GM19328 (cell line): ENCODE data around the gene TMEFF1.

Experiments used
- ATAC-seq: cut with Tn5 transposase; IDR thresholded peaks from one replicate; pipeline ENCODE4 v1.9.1; 2021; ENCODE audit warnings: mild to moderate bottlenecking, moderate library complexity; ENCODE audit not compliant: unreplicated experiment

TMEFF1 gene

DNA sequence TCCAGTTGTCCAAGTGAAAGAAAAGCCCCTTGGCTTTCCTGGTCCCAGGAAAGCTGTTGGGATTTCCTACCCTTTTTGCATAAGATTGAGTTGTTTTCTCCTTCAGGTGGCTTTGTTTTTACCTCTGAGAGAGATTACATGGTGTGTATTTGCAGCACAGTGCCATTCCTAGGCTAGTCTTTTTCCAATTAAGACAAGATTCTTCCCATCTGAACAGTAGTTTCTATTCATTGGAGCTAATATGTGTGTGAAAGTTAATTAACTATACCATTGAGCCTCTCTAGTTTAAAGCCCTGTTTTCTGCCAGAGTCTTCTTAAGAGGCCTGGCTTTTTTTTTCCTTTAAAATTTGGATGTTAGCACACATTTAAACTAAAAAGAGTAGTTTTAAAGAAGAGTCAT, 25.9 kb upstream of the TMEFF1 start:
- no peak for ATAC-seq

DNA sequence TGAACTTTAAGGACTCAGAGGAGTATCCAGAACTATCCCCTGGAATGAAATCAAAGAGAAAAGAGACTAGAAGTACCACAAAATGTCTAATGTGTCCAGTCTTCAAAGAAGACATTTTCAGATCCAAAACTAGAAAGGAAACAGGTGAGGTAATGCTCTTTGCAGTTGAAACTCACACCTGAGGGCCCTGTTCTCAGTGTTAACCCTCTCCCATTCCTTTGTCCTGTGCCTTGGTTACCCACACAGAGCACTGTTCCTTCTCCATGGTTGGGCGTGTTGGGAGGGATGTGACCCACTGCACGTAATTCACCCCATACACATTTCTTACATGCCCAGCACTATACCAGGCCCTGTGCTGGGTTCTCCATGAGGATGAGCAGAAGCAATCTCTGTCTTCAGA, 24.7 kb upstream of the TMEFF1 start:
- no peak for ATAC-seq

DNA sequence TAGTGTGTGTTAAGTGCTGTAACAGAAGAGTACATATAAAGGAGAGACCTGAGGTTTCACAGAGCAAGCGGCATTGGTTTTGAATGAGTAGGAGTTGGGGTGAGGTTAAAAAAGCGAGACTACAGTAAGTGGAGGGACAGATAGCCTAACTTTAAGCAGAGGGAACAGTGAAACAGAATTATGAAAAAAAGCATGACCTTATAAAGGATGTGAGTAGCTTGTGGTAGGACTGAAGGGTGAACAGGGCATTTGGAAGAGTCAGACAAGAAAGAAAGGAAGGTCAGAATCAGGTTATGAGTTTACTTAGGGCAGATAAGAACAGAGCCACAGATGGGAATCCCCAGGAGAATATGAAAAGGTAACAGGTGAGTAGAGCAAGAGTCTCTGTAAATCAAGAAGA, 23.5 kb upstream of the TMEFF1 start:
- no peak for ATAC-seq

DNA sequence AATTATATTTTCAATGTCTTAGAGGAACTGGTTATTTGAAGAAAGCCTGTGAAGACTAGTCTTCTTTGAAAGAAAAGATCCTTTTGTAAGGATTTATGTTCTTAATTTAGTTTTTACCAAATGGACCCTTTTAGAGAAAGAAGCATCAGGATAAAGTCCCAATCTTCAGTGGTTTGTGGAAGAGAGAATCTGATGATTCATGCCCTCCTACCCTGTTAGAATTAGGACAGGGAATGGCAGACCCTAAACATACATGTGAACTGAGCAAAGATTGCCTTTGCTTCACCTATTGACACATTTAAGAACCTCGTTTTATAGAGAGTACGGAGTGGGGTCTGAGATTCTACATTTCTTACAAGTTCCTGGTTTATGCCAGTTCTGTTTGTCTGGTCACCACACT, 20.1 kb upstream of the TMEFF1 start:
- ATAC-seq, result no peak

DNA sequence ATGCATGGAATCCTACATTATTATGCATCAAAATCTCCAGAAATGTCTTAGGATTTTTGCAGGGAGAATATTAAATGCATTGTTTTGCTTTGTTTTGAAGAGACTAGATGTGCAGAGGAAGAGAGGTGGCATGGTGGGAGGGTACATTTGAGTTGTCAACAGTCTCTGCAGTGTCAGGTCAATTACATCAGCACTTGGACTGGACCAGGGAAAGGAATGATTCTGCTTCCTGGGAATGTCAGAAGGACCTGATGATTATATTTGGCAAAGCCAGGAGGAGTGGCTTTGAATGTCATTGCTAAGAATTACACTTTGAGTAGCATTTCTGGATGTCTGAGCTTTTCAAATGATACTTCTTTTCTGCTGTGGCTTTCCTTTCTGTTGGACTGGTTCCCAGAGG, 17.5 kb upstream of the TMEFF1 start:
- ATAC-seq, result no peak

DNA sequence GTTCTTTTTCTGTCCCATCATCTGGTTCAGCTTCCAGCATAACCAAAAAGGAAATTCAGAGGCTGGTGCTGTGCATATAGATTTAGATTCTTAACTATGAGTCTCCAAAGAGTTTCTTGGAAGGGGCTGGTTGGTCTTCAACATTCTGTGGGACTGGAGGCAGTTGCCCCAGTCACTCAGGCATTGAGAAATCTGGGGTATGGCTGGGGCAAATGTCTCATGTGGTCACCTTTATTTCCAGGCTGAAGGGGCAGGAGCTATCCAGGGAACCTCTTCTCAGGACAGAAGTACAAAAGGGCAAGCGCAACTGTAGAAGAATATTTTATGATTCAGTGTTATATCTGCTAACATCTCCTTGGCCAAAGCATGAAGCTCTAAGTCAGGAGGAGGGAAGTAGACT, 15.4 kb upstream of the TMEFF1 start:
- no peak for ATAC-seq

DNA sequence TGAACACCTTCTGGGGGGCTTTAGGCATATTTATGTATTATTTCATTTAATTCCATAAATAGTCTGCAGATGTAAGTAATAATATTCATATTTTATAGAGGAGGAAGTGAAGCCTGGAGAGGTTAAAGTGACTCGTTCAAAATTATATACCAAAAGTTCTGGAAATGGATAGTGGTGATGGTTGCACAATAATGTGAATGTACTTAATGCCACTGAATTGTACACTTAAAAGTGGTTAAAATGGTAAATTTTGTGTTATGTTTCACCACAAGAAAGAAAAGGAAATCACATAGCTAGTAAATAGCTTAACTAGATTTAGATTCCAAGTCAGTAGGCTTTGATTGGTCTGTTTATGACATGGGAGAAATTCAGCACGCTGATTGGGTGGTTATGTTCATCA, 13.0 kb upstream of the TMEFF1 start:
- no peak for ATAC-seq

DNA sequence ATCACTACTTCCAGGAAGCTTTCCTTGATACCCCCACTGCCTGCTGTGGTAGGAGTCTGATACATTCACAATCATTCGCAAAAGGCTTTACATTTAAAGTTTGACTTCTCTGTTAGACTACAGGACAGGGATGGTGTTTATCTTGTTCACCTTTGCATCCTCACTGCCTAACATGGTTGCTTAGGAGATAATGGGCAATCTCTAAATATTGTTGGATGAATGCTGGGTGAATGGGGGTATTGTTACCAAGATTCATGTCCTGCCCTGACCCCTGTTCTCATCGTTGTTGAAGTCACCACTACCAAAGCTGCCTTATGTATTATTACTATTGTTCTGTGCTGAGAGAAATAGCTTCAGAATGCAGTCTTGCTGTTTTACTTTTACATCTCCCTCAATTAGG, 7.7 kb upstream of the TMEFF1 start:
- ATAC-seq, result no peak

DNA sequence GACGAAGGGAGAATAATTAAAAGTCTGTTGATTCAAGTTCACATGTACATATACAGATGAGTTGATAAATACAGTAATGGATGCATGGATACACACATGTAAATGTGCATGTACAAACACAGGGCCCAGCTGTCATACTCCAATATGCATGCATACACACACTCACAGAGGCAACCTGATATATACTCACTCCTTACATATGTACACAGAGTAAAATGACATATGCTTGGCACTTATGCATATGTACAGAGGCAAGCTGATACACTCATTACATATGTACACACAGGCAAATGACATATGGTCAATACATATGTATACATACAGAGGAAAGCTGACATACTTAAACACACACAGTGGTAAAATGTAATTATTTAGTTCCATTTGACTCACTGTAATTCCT, 7.2 kb upstream of the TMEFF1 start:
- no peak for ATAC-seq

DNA sequence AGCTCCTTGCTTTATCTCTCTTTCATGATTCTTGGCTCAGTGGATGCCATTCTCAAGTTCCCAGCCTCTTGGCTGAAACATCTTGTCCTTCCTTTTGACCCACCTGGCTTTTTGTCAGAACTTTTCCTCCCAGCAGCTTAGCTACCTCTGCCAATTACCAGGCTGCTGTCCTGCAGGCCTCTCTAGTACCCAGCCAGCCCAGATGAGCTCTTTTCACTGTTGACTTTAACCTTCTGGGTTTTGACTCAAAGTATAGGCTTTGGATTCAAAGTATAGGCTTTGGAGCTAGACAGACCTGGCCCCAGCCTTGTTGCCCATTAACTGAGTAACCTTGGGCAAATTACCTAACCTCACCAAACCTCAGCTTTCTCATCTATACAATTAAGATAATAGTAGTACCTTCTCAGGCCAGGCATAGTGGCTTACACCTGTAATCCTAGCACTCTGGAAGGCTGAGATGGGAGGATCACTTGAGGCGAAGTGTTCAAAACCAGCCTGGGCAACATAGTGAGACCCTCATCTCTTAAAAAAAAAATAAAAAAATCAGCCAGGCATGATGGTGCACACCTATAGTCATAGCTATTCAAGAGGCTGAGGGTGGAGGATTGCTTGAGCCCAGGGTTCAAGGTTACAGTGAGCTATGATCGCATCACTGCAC, 6.6 kb upstream of the TMEFF1 start:
- ATAC-seq, result no peak

DNA sequence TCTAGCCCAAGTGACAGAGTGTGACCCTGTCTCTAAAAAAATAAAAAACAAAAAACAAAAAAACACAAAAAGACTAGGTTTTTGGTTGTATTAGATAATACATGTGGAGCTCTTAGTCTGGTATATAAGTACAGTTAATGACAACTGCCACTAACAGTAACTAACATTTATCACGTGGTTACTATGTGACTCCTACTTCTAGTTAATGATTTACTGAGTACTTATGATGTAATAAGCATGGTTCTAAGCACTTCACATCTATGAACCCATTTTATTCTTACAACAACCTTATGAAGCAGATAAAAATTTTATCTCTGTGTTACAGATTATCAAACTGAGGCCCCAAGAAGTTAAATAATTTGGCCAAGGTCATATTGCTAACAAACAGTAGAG, 6.1 kb upstream of the TMEFF1 start:
- no peak for ATAC-seq

DNA sequence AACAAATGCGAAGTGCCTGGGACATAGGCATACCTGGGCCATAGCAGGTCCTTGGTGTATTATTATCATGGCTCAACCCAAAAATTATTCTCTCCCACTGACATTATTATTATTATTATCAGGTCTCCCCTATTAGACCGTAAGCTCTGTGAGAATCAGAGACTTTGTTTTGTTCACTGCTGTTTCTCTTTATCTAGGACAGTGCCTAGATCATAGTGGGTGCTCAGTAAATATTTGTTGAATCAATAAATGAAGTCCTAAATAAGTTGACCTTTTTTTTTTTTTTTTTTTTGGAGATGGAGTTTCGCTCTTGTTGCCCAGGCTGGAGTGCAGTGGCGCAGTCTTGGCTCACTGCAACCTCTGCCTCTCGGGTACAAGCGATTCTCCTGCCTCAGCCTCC, 4.9 kb upstream of the TMEFF1 start:
- no peak for ATAC-seq

DNA sequence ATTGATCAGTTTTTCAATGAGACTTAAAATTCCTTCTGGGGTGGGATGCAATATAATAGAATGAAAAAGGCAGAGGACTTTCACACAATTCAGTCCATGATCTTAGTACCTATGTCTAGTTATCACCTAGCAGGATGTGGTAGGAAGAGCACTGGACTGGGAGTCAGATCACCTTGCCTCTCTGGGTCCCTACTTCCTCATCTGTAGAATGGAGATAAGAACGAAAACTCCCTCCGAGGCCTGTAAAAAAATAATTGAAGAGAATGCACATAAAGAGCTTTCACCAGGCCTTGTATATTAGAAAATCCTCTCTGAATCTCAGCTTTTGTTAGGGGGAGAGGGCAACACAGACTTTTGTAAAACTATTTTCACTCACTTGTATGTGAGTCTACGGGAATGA, 681 bp upstream of the TMEFF1 start:
- no peak for ATAC-seq

DNA sequence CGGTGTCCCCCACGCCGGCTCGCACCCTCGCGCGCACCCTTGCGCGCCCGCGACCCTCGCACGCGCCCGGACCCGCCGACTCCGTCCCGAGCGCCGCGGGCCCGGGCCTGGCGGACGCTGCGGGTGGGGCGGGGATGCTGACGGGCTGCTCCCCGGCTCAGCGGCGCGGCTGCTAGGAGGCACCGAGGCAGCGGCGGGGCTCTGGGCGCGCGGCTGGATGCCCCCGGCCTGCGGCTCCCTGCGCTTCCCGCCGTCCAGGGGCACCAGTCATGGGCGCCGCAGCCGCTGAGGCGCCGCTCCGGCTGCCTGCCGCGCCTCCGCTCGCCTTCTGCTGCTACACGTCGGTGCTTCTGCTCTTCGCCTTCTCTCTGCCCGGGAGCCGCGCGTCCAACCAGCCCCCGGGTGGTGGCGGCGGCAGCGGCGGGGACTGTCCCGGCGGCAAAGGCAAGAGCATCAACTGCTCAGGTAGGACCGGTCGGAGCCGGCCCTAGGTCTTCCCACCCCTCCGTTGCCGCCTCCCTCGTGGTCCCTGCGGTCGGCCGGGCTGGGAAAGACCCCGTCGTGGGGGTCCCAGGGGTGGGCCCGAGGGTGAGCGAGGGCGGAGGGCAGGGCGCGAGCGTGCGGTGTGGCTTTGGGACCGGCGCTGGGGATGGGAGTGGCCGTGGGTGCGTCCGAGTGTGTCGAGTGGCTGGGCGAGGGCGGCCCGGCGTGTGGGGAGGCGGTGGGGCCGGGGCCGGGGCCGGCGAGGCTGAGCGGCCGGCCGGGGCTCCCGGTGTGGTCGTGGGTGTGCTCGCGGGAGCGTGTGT, 530 bp downstream of the TMEFF1 start:
- peak; percentile 54 for ATAC-seq

DNA sequence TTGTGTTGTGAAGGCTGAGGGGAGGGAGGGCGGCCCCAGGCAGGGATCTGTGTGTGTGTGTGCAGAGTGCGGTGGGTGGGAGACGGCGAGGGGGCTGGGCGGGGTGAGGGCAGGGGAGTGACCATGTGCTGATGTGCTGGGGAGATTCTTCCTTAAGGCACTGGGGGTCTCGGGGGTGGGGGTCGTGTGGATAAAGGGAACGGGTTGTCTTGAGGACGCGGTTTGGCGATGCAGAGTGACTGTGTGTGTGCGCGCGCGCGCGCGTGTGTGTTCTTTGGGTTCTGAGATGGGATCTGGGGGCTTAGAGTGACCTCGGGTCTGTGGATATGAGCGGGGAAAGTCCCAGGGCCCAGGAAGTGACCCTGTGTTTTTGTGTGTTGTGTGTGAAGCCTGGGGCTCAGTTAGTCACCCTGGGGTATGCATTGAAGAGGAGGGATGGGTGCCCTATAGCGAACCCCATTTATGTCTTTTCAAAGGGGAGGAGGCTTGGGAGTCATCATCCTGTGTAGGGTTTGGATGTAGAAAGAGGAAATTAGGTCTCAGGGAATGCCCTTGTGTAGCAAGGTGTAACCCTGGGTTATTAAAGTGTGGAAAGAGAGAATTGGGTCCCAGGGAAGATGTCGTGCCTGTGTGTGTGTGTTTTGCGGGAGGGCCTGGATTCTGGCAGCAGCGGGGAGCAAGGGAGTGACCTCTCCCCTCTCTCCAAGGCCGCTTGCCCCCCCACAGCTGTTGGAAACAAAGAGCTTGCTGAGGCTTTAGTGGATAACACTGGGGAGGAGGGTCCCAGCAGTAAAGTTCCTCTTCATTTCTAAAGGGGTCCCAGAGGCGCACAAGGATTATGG, 1.4 kb downstream of the TMEFF1 start:
- ATAC-seq, result no peak

DNA sequence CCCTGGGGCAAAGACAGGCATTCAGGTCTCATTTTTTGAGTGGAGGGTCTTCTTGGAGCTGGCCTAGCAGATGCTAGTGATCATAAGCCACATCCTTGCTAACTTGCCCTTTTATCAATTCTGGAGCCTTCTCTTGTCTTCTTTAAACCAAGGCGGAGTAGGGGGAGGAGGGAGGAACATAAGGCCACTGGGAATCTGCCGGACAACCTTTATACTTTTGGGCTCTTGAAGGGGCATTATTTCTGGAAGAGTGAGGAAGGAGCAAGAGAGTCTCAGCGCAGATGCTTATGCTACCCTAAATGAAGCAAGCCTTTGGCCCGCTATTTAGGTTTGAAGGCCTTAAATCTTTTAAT, 2.0 kb downstream of the TMEFF1 start:
- no peak for ATAC-seq

DNA sequence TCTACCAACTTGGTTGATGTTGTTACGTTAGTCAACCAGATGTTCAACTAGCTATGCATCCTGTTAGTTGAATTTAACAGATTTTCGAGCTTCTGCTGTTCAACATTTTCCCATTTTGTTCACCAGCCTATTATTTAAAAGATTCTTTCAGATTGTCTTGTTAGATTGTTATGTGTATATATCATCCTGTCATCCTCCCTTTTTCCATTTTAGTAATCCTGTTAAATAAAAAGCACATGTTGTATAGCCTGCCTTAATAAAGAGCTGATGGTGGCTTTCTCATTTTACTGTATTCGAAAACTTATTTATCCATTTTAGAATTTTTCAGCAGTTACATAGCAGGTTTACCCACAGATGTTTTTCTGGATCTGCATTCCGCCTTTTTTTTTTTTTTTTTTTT, 4.3 kb downstream of the TMEFF1 start:
- no peak for ATAC-seq

DNA sequence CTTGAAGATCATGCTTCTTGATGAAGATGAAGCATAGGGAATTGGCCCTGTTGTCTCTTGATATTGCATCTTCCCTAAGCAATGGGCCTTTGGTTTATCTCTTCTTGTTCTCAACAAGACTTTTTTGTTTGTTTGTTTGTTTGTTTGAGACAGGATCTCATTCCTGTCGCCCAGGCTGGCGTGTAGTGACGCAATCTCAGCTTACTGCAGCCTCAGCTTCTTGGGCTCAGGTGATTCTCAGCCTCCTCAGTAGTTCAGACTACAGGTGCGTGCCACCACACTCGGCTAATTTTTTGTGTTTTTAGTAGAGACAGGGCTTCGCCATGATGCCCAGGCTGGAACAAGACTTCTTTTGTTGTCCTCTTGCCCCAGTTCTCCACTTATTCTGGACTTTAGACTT, 5.2 kb downstream of the TMEFF1 start:
- no peak for ATAC-seq

DNA sequence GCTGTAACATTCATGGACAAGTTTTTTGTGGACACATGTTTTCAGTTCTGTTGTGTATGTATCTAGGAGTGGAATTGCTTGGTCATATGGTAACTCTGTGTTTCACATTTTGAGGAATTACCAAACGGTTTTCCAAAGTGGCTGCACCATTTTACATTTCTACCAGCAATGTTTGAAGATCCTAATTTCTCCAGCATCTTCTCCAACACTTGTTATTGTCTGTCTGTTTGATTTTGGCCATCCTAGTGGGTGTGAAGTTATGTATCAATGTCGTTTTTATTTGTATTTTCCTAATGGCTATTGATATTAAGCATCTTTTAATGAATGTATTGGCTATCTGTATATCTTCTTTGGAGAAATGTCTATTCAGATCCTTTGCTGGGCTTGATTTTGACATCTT, 6.9 kb downstream of the TMEFF1 start:
- ATAC-seq, result no peak

DNA sequence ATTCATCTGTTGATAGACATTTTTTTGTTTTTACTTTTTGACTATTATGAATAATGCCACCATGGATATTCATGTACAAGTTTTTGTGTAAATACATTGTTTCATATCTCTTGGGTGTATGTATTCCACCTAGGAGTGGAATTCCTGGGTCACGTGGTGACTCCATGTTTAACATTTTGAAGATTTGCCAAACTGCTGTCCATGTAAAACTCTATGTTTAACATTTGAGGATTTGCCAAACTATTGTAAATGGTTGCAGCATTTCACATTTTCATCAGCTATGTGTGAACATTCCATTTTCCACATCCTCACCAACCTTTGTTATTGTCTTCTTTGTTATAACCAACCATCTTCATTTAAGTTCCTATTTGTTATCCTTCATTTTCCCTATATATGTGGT, 12.2 kb downstream of the TMEFF1 start:
- no peak for ATAC-seq

DNA sequence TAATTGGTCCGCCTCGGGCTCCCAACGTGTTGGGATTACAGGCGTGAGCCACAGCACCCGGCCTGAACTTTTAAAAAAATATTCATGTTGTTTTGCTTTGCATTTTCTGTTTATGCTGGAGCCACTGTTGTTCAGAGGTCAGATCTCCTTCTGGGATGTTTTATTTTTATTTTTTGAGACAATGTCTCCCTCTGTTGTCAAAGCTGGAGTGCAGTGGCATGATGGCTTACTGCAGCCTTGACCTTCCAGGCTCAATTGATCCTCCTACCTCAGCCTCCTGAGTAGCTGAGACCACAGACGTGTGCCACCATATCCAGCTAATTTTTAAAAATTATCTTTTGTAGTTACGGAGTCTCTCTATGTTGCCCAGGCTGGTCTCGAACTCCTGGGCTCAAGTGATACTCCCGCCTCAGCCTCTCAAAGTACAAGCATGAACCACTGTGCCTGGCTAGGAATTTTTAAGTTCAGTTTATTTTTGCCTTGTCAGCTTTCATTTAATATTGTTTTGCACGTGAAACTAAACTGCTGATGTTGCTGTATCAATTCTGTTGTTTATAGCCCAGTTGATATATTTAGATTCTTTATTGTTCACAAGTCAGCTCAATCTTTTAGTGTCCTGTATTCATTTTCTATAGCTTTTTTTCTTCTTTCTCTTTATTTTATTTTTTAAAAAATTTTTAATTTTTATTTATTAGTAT, 13.7 kb downstream of the TMEFF1 start:
- no peak for ATAC-seq
